ENCODE data around the gene SLC7A10. TPM values are rescaled to one million over a fixed set of nuclear protein-coding genes. Genes with fewer than 3 reads are reported as not detected.
A peak's percentile ranks its signal among the peaks of the same experiment; 100 is the strongest.

The SLC7A10 gene
- total RNA-seq, 1 donor from 2014 or later, result not detected

- peaks cover 6% of the 10 kb centered on the region for H3K9me3 Mint-ChIP-seq
- H3K4me1 Mint-ChIP-seq, result peaks cover 14% of the 10 kb centered on the region
- ATAC-seq (ENCODE audit: low read depth) (peak; percentile 47), DNase-seq (no peak)
- POLR2A ChIA-PET, result no interaction called here
- intact Hi-C loops (cut with micrococcal nuclease), result no loop called here
- TF ChIP-seq CTCF (IDR thresholded peaks at IDR 0.05), result no peak
- CTCF ChIA-PET, result interaction anchor here (1.0 kb wide), 1 partner anchor 42 kb away, joined by 3 read pairs; the partner anchor contains the start of gene CEBPA
- no peaks in the 10 kb centered on the region for H3K36me3 Mint-ChIP-seq (ENCODE audit: low read depth)
- H3K4me3 Mint-ChIP-seq, result peak overlapping the region; percentile 46
- no peak overlapping the region for H3K27ac Mint-ChIP-seq
- peaks cover 18% of the 10 kb centered on the region for H3K27me3 Mint-ChIP-seq
Observed at GRCh38 chr19:33260628-33261418, 35.2 kb upstream of the SLC7A10 start.

GRCh38 chr19:33259539-33259938 is 33.9 kb upstream of the SLC7A10 start:
- TF ChIP-seq CTCF (IDR thresholded peaks at IDR 0.05), result no peak
- peaks cover 14% of the 10 kb centered on the region for H3K4me1 Mint-ChIP-seq
- no peak for DNase-seq
- no peak for ATAC-seq (ENCODE audit: low read depth)
- H3K4me3 Mint-ChIP-seq, result no peak overlapping the region
- no peak overlapping the region for H3K27ac Mint-ChIP-seq
- CTCF ChIA-PET, result no interaction called here
- POLR2A ChIA-PET, result no interaction called here
- intact Hi-C loops (cut with micrococcal nuclease), result no loop called here
- peaks cover 22% of the 10 kb centered on the region for H3K27me3 Mint-ChIP-seq
- no peaks in the 10 kb centered on the region for H3K36me3 Mint-ChIP-seq (ENCODE audit: low read depth)
- peaks cover 6% of the 10 kb centered on the region for H3K9me3 Mint-ChIP-seq

GRCh38 chr19:33257828-33258227 is 32.2 kb upstream of the SLC7A10 start:
- no peak for DNase-seq
- CTCF ChIA-PET, result no interaction called here
- POLR2A ChIA-PET, result interaction anchor here (0.7 kb wide), 1 partner anchor 588 kb away, joined by 14 read pairs; no protein-coding TSS in a partner anchor

GRCh38 chr19:33256261-33256660 is 30.6 kb upstream of the SLC7A10 start:
- no peak overlapping the region for H3K4me3 Mint-ChIP-seq
- CTCF ChIA-PET, result no interaction called here

More at GRCh38 chr19:33257828-33258227, 32.2 kb upstream of the SLC7A10 start:
- no peak for TF ChIP-seq CTCF (IDR thresholded peaks at IDR 0.05)
- no peak overlapping the region for H3K4me3 Mint-ChIP-seq
- H3K9me3 Mint-ChIP-seq, result peaks cover 6% of the 10 kb centered on the region
- no peaks in the 10 kb centered on the region for H3K36me3 Mint-ChIP-seq (ENCODE audit: low read depth)
- no peak overlapping the region for H3K27ac Mint-ChIP-seq
- ATAC-seq (ENCODE audit: low read depth), result no peak
- intact Hi-C loops (cut with micrococcal nuclease), result no loop called here
- H3K4me1 Mint-ChIP-seq, result peaks cover 14% of the 10 kb centered on the region
- peaks cover 18% of the 10 kb centered on the region for H3K27me3 Mint-ChIP-seq

More at GRCh38 chr19:33256261-33256660, 30.6 kb upstream of the SLC7A10 start:
- Mint-ChIP-seq H3K27me3 (peaks cover 11% of the 10 kb centered on the region), H3K27ac (no peak overlapping the region), H3K9me3 (peaks cover 6% of the 10 kb centered on the region), H3K36me3 (ENCODE audit: low read depth) (no peaks in the 10 kb centered on the region), H3K4me1 (peaks cover 8% of the 10 kb centered on the region)
- TF ChIP-seq CTCF (IDR thresholded peaks at IDR 0.05), result no peak
- intact Hi-C loops (cut with micrococcal nuclease), result no loop called here
- no peak for ATAC-seq (ENCODE audit: low read depth)
- DNase-seq, result no peak
- POLR2A ChIA-PET, result no interaction called here

Measured in activated B cell treated with CpG ODN at 0.5 μM for 24 hours (primary cell).